ENCODE results near the gene MPHOSPH6. TPM values are rescaled to one million over a fixed set of nuclear protein-coding genes. Genes with fewer than 3 reads are reported as not detected.
A peak's percentile ranks its signal among the peaks of the same experiment; 100 is the strongest.
"Not testable (repeated sequence)": the region's sequence is repeated elsewhere in the genome, so short reads cannot be mapped to it uniquely, and the experiment has no call there.

Gene MPHOSPH6, protein sequence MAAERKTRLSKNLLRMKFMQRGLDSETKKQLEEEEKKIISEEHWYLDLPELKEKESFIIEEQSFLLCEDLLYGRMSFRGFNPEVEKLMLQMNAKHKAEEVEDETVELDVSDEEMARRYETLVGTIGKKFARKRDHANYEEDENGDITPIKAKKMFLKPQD
- total RNA-seq (ENCODE audit: low replicate concordance), result 20.5 and 32.7 TPM in 2 replicates

DNA sequence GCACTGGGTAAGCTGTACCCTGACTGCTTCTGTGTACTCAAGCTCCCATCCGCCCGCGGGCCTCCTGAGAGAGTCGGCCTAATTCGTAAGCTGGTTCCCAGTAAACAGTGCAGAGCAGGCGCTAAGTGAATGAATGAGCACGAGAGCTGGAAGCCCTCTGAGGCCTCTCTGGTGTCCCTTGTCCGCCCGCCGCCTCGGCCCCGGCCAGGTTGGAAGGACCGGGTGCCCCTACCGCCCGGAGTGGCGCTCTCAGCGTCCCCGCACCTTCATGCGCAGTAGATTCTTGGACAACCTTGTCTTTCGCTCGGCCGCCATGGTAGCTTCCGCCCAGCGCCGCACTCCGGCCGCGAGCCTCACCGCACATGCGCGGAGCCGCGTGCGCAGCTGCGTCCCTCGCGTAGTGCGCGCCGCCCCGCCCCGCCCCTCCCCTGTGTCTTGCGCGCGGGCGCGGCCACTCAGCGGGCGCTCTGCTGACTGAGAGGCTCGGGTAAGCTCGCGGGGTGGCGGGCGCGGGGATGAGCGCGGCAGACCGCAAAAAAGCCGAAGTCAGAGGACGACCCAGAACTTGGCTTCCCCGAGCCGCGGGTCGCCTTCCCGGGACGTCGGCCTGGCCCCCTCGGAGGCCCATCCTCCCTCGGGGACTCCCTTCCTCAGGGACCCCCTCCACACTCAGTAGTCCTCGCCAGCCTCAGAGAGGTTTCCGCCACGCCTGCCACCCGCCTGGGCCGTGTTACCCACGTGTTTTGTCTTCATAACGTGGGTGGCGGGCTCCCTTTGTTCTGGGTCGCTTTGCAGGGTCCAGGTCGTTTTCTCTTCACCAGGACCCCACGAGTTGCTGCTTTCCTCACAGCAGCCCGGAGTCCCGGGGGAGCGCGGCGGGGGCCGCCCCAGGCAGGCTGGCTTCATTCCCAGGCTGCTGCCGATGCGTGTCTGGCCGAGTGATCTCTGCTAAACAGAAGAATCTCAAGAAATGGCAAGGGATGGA is at the start of gene MPHOSPH6:
MPHOSPH6 (minus strand) TSS at position 364 of the 985 bp plus-strand sequence; CDS start at position 315, 49 bp downstream.
- peak; percentile 84 for DNase-seq (ENCODE audit: low read depth)
- H3K4me3 ChIP-seq (ENCODE audit: low read depth, low read length), result peak within 1 kb of the TSS; percentile 83
- TF ChIP-seq, protein P1, sequence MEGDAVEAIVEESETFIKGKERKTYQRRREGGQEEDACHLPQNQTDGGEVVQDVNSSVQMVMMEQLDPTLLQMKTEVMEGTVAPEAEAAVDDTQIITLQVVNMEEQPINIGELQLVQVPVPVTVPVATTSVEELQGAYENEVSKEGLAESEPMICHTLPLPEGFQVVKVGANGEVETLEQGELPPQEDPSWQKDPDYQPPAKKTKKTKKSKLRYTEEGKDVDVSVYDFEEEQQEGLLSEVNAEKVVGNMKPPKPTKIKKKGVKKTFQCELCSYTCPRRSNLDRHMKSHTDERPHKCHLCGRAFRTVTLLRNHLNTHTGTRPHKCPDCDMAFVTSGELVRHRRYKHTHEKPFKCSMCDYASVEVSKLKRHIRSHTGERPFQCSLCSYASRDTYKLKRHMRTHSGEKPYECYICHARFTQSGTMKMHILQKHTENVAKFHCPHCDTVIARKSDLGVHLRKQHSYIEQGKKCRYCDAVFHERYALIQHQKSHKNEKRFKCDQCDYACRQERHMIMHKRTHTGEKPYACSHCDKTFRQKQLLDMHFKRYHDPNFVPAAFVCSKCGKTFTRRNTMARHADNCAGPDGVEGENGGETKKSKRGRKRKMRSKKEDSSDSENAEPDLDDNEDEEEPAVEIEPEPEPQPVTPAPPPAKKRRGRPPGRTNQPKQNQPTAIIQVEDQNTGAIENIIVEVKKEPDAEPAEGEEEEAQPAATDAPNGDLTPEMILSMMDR (IDR thresholded peaks at IDR 0.05; ENCODE audit: insufficient read depth, low read length), result no peak

DNA sequence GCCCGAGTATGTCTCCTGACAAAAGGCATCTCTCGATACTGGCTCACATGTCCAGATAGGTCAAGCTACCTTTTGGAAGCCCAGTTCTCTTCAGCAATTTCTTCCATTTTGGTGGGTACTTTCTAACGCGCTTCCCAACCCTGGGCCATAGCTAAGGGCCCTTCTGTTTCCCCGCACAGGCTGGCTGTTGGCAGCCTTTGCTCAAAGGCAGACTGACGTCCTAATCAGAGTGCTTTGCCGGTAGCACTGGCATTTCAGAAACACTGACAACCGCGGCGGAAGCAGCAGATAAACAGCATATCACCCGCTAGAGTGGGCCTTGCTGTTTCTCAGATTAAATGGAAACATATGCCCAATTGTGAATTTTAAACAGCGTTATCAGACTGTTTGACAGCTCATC is 49.3 kb upstream of the MPHOSPH6 start:
- TF ChIP-seq, protein P1 (IDR thresholded peaks at IDR 0.05; ENCODE audit: insufficient read depth, low read length), result no peak
- no peak overlapping the region for H3K4me3 ChIP-seq (ENCODE audit: low read depth, low read length)
- DNase-seq (ENCODE audit: low read depth), result no peak

DNA sequence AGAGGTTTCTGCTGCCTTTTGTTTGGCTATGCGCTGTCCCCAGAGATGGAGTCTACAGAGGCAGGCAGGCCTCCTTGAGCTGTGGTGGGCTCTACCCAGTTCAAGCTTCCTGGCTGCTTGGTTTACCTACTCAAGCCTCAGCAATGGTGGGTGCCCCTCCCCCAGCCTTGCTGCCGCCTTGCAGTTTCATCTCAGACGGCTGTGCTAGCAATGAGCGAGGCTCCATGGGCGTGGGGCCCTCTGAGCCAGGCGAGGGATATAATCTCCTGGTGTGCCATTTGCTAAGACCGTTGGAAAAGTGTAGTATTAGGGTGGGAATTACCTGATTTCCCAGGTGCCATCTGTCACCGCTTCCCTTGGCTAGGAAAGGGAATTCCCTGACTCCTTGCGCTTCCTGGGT is 39.3 kb upstream of the MPHOSPH6 start:
- DNase-seq (ENCODE audit: low read depth); H3K4me3 ChIP-seq (ENCODE audit: low read depth, low read length): not testable (repeated sequence)

DNA sequence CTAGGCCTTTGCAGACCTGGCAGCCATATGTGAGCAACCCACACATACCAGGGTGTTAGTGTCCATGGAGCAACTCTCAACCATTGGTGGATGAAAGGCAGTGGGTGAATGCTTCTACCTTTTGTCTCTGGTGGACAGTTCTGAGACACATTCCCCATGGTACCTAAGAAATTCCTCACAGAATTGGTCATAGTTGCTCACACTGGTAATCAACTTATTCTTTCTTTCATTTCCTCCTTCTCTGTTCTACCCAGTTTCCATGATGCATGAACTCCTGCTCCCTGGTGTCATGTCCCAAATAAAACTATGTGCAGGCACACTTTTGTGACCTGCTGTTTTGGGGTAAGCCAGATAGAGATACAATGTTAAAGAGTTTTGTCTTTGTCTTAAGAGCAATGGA is 33.2 kb upstream of the MPHOSPH6 start:
- H3K4me3 ChIP-seq (ENCODE audit: low read depth, low read length), result no peak overlapping the region
- TF ChIP-seq, protein P1 (IDR thresholded peaks at IDR 0.05; ENCODE audit: insufficient read depth, low read length), result no peak
- DNase-seq (ENCODE audit: low read depth), result no peak

DNA sequence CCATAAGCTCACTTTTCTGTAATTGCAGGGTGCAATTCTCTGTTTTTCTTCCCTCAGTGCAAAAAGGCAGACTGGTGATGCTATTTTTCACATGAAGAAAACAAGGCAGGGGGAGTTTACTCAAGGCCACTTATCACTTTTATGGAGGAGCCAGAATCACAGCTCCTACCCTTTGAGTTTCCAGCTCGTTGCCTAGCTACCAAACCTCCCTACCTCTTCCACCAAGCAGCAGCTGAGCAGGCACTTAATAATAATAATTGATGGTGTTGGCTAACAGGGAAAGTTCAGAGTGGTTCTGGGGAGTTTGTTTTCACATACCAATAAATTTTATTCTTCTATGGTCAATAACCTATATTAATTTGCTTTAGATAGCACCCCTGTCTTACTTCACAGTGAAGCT is 31.9 kb upstream of the MPHOSPH6 start:
- no peak for DNase-seq (ENCODE audit: low read depth)
- TF ChIP-seq, protein P1 (IDR thresholded peaks at IDR 0.05; ENCODE audit: insufficient read depth, low read length), result no peak
- no peak overlapping the region for H3K4me3 ChIP-seq (ENCODE audit: low read depth, low read length)

DNA sequence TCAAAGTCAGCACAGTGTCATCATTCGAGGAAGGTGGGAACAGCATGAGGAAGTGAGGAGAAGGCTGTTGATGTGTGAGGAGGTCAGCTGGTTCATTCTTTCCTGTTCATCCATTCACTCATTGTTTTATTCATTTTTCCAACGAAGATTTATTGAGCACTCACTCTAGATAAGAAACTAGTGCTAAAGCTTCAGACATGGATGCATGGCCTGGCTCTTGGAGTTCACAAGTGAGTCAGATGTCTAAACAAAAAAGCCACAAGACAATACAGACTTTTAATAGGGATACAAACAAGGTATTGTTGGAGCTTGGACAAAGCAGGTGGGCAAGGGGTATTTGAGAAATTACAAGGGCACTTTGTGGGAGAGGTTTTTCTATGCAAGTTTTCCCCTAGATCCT is 31.3 kb upstream of the MPHOSPH6 start:
- no peak overlapping the region for H3K4me3 ChIP-seq (ENCODE audit: low read depth, low read length)
- no peak for DNase-seq (ENCODE audit: low read depth)
- TF ChIP-seq, protein P1 (IDR thresholded peaks at IDR 0.05; ENCODE audit: insufficient read depth, low read length), result no peak

DNA sequence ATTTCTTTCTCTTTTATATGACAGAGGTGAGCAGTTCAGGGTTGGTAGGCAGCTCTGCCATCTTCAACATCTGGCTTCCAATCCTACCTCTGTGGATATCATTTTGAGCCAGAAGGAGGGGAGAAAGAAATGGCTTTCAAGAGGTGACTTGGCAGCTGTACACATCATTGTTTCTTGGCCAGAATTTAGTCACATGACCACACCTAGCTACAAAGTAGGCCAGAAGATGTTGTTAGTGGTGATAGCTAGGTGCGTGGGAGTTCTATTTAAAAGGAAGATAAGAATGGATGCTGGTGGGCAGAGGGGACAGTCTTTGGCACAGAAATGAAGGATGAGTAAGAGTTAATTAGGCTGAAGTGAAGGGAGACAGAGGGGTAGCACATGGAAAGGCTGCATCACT is 29.2 kb upstream of the MPHOSPH6 start:
- no peak for DNase-seq (ENCODE audit: low read depth)
- H3K4me3 ChIP-seq (ENCODE audit: low read depth, low read length), result no peak overlapping the region
- TF ChIP-seq, protein P1 (IDR thresholded peaks at IDR 0.05; ENCODE audit: insufficient read depth, low read length), result no peak

Measured in fibroblast of the aortic adventitia (primary cell).